Tibial nerve (tissue), 4 donors: Measurements from ENCODE around the gene CTNNA2. TPM values are rescaled to one million over a fixed set of nuclear protein-coding genes. Genes with fewer than 3 reads are reported as not detected.

Source experiments
- DNase-seq, 2 donors: peaks; one replicate each; pipeline ENCODE4 v3.0.0-alpha.2; 2019; ENCODE audit warnings: low spot score in 2 of 2
- H3K27ac ChIP-seq, 4 donors: fragments of 200-600 bp; sonication (generic) in 3 of 4; one replicate each; pipeline ENCODE4 v1.5.1; 2017 to 2019; ENCODE audit warnings: mild to moderate bottlenecking in 1 of 4
- H3K27me3 ChIP-seq, 2 donors: fragments of 200-600 bp; sonication (generic) in 1 of 2; one replicate each; pipeline versions ENCODE4 v1.5.1 to v1.6.0; 2017 to 2019
- H3K36me3 ChIP-seq, 3 donors: fragments of 200-600 bp; sonication (generic); one replicate each; pipeline ENCODE4 v1.5.1; 2018 to 2019
- H3K4me1 ChIP-seq, 4 donors: fragments of 200-600 bp; sonication (generic) in 3 of 4; one replicate each; pipeline ENCODE4 v1.5.1; 2017 to 2019
- H3K4me3 ChIP-seq, 4 donors: fragments of 200-600 bp; sonication (generic) in 3 of 4; one replicate each; pipeline ENCODE4 v1.5.1; 2017 to 2019; ENCODE audit warnings: mild to moderate bottlenecking in 1 of 4, moderate library complexity in 1 of 4
- H3K9me3 ChIP-seq, 4 donors: fragments of 200-600 bp; sonication (generic) in 3 of 4; one replicate each; pipeline ENCODE4 v1.5.1; 2017 to 2019
- CTCF ChIP-seq, 5 experiments: fragments of 200-600 bp in 3 of 5; fragments of 450-650 bp in 2 of 5; sonication (generic) in 3 of 5; IDR thresholded peaks; one replicate each; pipeline ENCODE4 v1.5.1; 2016 to 2019; ENCODE audit warnings: antibody characterized with exemption in 5 of 5, mild to moderate bottlenecking in 3 of 5, moderate library complexity in 2 of 5
- EP300 ChIP-seq, 2 donors: sonication (generic); formaldehyde crosslinking; IDR thresholded peaks; one replicate each; pipeline ENCODE4 v1.6.1; 2017; ENCODE audit warnings: antibody characterized with exemption in 2 of 2, mild to moderate bottlenecking in 1 of 2
- POLR2A ChIP-seq, 2 donors: fragments of 450-650 bp; IDR thresholded peaks; one replicate each; pipeline ENCODE4 v1.6.1; 2017; ENCODE audit warnings: antibody characterized with exemption in 2 of 2, mild to moderate bottlenecking in 2 of 2, moderate library complexity in 2 of 2
- WGBS, 2 donors: methylation state at CpG; one replicate each; pipeline ENCODE4 v1.1.5; 2018; 5-methylcytosine and 5-hydroxymethylcytosine counted together
- total RNA-seq, 4 donors: library from RNA; depleted of rRNA; stranded (reverse); fragments of >200 nt; gene quantifications; one replicate each; pipeline ENCODE4 v1.1.0, GENCODE V29; 2016

Gene CTNNA2
- total RNA-seq, 4 donors from 2014 or later: 0.39 to 3.3 (median 0.75) TPM

DNA sequence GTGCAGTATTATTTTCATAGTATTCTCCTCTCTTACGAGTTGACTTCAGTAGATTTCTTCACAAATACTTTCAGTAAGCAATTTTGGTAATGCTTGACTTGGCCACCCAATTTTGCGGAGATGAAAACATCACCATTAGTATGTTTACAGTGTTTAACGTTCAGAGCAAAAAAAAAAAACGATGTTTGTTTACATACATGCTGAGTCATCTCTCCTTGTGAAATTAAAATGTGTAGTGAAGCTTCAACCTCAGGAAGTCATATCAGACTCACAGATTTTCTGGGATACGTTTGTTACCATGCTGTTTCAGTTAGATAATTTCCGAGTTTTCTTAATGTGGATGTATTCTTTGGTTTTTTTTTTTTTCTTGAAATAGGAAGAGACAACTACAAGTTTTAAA lies 100.1 kb downstream of the CTNNA2 start:
- no peaks in the 10 kb centered on the region for H3K9me3 ChIP-seq
- TF ChIP-seq CTCF (IDR thresholded peaks at IDR 0.05): no peak
- no peak for TF ChIP-seq EP300 (IDR thresholded peaks at IDR 0.05)
- TF ChIP-seq POLR2A (IDR thresholded peaks at IDR 0.05): no peak
- H3K36me3 ChIP-seq: no peaks in the 10 kb centered on the region
- no peak for DNase-seq
- 65 to 66% methylated on average over 6 of the region's 6 CpGs for WGBS, 2 donors
- no peaks in the 10 kb centered on the region for H3K4me1 ChIP-seq
- H3K27me3 ChIP-seq: no peaks in the 10 kb centered on the region
- H3K4me3 ChIP-seq: no peak overlapping the region
- H3K27ac ChIP-seq: no peak overlapping the region

DNA sequence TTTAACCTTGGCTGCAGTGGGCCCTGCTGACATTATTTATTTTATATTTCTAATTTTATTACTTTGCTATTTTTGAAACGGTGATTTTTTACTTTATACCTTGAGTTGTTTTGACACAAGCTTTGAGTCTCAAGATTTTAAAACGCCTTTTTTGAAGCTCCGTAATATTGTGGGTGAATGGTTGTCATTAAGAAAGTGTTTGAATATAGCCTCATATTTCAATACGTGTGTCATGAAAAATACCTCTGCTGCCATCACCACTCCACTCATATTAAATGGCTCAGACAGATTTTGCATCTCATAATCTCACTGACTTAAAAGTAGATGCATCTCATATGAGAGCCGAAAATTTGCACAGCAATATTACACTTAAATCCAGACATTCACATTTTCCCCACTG lies 106.6 kb downstream of the CTNNA2 start:
- no peak for TF ChIP-seq POLR2A (IDR thresholded peaks at IDR 0.05)
- no peak for TF ChIP-seq CTCF (IDR thresholded peaks at IDR 0.05)
- TF ChIP-seq EP300 (IDR thresholded peaks at IDR 0.05): no peak
- Histone ChIP-seq H3K27ac (no peak overlapping the region), H3K36me3 (no peaks in the 10 kb centered on the region), H3K4me1 (no peaks in the 10 kb centered on the region), H3K9me3 (no peaks in the 10 kb centered on the region), H3K4me3 (no peak overlapping the region), H3K27me3 (no peaks in the 10 kb centered on the region)
- 85 to 89% methylated on average over 5 of the region's 5 CpGs for WGBS, 2 donors
- DNase-seq: no peak

GRCh38 chr2:79619976-79620375 lies 107.1 kb downstream of the CTNNA2 start:
- TF ChIP-seq POLR2A (IDR thresholded peaks at IDR 0.05) (no peak), EP300 (IDR thresholded peaks at IDR 0.05) (no peak), CTCF (IDR thresholded peaks at IDR 0.05) (no peak)
- no peak for DNase-seq
- no peaks in the 10 kb centered on the region for H3K4me1 ChIP-seq
- H3K4me3 ChIP-seq: no peak overlapping the region
- WGBS, 2 donors: 82 to 87% methylated on average over 2 of the region's 2 CpGs
- no peaks in the 10 kb centered on the region for H3K36me3 ChIP-seq
- no peak overlapping the region for H3K27ac ChIP-seq
- H3K9me3 ChIP-seq: no peaks in the 10 kb centered on the region
- no peaks in the 10 kb centered on the region for H3K27me3 ChIP-seq

- H3K27ac ChIP-seq: no peak overlapping the region
- H3K4me3 ChIP-seq: no peak overlapping the region
- 85 to 86% methylated on average over 2 of the region's 2 CpGs for WGBS, 2 donors
These were observed 107.8 kb downstream of the CTNNA2 start for GRCh38 chr2:79620679-79621078.

GRCh38 chr2:79621252-79621651 lies 108.4 kb downstream of the CTNNA2 start:
- no peaks in the 10 kb centered on the region for H3K9me3 ChIP-seq
- H3K27ac ChIP-seq: no peak overlapping the region
- no peaks in the 10 kb centered on the region for H3K27me3 ChIP-seq
- no peak for DNase-seq
- no peaks in the 10 kb centered on the region for H3K36me3 ChIP-seq
- no peak overlapping the region for H3K4me3 ChIP-seq
- no peaks in the 10 kb centered on the region for H3K4me1 ChIP-seq
- TF ChIP-seq CTCF (IDR thresholded peaks at IDR 0.05) (no peak), EP300 (IDR thresholded peaks at IDR 0.05) (no peak), POLR2A (IDR thresholded peaks at IDR 0.05) (no peak)
- 88 to 91% methylated on average over 6 of the region's 6 CpGs for WGBS, 2 donors

More at GRCh38 chr2:79620679-79621078, 107.8 kb downstream of the CTNNA2 start:
- DNase-seq: no peak
- H3K27me3 ChIP-seq: no peaks in the 10 kb centered on the region
- no peaks in the 10 kb centered on the region for H3K9me3 ChIP-seq
- no peaks in the 10 kb centered on the region for H3K4me1 ChIP-seq
- no peaks in the 10 kb centered on the region for H3K36me3 ChIP-seq
- TF ChIP-seq CTCF (IDR thresholded peaks at IDR 0.05) (no peak), EP300 (IDR thresholded peaks at IDR 0.05) (no peak), POLR2A (IDR thresholded peaks at IDR 0.05) (no peak)
